NCI-H187 treated with DMSO at 0.1 percent for 48 hours (cell line): ENCODE data around the gene CLCN4.

ENCODE experiments used
- DNase-seq: peaks from one replicate; lab custom pipeline; 2025; lab: John Stamatoyannopoulos, UW

CLCN4 gene

GRCh38 chrX:10130354-10130753, 26.4 kb upstream of the CLCN4 start:
- DNase-seq, result no peak

- no peak for DNase-seq
Measured at GRCh38 chrX:10133980-10134676, 22.6 kb upstream of the CLCN4 start.

DNA sequence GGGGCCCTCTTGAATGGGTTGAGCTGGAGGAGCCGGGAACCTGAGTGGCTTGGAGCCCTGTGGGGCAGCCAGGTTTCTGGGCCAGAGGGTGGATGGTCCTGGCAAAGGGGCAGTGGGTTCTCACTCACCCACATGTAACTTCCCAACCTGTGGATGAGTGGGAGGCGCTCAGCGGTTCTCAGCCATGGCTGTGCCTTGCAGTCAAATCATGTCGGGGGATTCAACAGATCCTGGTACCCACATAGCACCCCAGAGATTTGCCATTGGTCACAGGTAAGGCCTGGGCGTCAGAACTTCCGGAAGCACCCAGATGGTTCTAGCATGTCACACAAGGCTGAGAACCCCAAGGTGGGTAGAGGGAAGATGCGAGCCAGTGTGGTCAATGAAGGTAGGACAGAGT, 21.9 kb upstream of the CLCN4 start:
- no peak for DNase-seq

GRCh38 chrX:10135561-10136399, 21.0 kb upstream of the CLCN4 start:
- no peak for DNase-seq

DNA sequence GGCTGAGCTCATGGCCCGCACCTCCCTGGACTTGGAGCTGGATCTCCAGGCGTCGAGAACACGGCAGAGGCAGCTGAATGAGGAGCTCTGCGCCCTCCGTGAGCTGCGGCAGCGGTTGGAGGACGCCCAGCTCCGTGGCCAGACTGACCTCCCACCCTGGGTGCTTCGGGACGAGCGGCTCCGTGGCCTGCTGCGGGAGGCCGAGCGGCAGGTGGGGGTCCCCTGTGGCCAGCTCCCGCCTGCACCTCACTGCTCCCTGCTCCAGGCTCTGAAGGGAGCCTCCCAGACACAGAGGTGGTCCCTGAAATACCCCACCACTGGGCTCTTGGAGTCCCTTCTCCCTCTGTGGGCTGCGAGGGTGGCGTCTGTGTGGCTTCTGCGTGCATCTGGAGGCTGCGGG, 18.0 kb upstream of the CLCN4 start:
- DNase-seq, result no peak

- no peak for DNase-seq
Measured at GRCh38 chrX:10140264-10140663, 16.5 kb upstream of the CLCN4 start.

DNA sequence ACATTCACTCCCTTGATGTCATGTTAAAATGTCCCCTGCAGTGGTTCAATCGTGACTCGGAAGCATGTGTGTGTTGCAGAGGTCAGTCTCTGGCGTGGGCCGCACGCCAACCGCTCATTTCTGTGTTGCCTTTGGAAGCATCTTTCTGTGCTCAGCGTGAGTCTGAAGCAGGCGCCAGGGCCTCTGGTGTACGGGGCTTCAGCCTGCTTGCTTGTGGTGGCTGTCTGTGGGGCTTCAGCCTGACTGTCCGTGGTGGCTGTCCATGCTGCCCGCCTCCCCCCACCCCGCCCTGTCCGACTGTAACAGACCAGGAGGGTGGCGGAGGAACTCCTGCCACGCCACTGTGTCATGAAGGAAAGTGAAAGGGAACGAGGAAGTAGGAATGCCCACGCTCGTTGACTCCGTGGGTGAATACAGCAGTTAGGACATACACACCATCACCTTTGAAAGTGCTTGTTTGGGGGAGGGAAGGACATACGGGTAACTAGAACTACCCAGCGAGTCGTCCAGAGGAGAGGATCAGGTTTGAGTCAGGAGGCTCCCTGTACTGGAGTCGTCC, 14.7 kb upstream of the CLCN4 start:
- DNase-seq, result no peak

GRCh38 chrX:10143071-10143983, 13.4 kb upstream of the CLCN4 start:
- DNase-seq, result no peak

- no peak for DNase-seq
Measured at GRCh38 chrX:10146346-10146745, 10.4 kb upstream of the CLCN4 start.

GRCh38 chrX:10152086-10152485, 4.7 kb upstream of the CLCN4 start:
- no peak for DNase-seq

DNA sequence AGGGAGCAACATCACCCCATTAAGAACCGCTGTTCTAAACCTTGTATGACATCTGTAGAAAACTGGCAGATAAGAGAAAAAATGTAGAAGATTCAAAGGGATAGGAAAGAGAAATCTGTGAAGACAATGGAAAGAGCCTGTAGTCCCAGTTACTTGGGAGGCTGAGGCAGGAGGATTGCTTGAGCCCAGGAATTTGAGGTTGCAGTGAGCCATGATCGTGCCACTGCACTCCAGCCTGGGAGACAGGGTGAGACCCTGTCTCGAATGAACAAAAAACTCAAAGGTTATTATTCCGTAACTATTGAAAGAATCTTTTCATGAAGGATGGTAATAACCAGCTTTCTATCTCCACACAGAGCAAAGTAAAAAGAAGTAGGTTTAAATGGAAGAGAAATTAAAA, 1.6 kb upstream of the CLCN4 start:
- no peak for DNase-seq

DNA sequence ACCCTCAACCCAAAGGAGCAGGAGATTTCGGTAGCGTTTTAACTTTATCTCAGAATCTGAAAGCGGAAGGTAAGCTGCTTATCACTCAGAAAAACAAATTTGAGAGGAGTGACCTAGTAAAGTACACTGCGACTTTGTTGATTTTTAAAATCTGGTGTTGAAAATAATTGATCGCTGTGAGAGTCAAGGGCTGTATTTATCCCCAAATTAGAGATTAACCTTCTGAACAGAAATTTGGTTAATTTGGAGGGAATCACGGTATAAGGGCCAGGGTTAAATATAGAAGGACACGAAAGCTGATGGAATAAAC, 212 bp downstream of the CLCN4 start:
- no peak for DNase-seq

DNA sequence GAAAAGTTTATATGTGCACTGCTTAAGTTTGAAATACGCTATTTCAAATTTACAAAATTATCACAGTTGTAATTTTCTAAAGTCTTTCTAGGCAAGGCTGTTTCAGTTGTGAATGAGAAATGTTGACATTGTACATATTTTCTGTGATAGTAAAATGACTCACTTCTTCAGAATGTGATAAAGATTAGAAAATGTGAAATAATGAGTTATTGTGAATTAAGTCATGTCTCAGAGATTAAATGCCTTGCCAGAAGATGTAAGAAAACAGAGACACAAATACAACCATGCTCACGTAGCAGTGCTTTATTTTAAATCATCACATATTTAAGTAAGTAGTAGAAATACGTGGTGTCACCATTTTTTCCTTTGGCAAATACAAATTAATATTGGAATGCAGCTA, 768 bp downstream of the CLCN4 start:
- DNase-seq, result no peak

GRCh38 chrX:10158279-10159144, 1.7 kb downstream of the CLCN4 start:
- no peak for DNase-seq

GRCh38 chrX:10159145-10159468, 2.3 kb downstream of the CLCN4 start:
- no peak for DNase-seq

DNA sequence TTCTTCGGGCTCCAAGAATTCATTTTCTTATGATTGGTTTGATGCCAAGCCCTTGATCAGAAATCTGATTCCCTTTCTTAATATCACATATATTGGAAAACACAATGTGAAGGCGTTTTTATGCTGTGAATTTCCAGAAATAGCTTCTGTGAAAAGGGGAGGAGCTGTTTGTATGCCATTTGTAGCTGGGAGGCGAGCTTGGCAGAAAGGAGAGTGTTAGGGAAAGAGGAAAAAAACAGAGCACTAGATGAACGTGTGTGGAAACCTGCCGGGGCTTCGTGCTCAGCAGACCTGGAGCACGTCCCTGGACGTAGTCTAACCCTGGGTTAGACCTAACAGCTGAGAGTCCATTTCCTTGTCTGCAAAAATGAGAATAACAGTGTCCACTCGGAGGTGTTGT, 3.4 kb downstream of the CLCN4 start:
- no peak for DNase-seq

GRCh38 chrX:10163031-10163430, 6.3 kb downstream of the CLCN4 start:
- no peak for DNase-seq

DNA sequence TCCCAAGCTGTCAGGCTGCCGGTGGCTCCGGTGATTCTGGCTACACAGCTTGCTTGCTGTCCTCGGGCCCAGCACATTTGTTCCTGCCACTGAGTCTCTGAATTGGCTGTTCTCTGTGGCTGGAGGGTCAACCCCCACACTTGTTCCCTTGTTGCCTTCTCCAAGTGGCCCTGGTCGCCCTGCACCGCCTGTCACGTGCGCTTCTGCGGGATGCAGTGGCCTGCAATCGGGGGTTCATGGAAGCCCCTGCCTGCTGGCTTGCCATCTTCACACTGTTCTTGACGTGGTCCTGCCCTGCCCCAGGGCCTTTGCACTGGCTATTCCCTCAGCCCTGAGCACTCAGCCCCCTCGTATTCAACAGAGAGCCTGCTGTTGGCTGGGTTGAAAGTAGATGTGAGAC, 8.1 kb downstream of the CLCN4 start:
- DNase-seq, result no peak

- DNase-seq, result no peak
Measured at GRCh38 chrX:10165580-10166247, 8.9 kb downstream of the CLCN4 start.

DNA sequence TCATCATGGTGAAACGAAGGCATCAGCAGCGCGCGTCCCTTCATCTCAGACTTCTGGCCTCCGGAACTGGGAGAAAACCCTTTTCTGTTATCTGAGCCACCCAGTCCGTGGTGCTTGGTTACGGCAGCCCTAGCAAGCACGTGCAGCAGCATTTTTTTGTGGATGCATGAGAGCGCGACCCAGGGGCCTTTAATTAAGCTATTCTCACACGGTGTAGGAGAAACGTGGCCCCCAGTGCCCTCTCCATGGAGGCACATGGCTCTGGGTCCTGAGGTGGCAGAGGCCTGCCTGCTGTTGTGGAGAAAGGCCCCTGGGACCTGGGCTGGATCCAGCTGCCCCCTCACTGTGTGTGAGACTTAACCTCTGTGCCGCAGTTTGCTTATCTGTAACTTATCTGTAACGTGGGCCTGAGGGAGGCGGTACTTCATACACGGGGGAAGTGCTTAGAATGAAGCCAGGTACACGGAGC, 9.5 kb downstream of the CLCN4 start:
- DNase-seq, result no peak

GRCh38 chrX:10166731-10167151, 10.0 kb downstream of the CLCN4 start:
- no peak for DNase-seq
